ENCODE measurements around the gene CHCHD4. TPM values are rescaled to one million over a fixed set of nuclear protein-coding genes. Genes with fewer than 3 reads are reported as not detected.
A peak's percentile ranks its signal among the peaks of the same experiment; 100 is the strongest.

CHCHD4 gene
- total RNA-seq, 1 experiment from 2014 or later, result 15.3 TPM

DNA sequence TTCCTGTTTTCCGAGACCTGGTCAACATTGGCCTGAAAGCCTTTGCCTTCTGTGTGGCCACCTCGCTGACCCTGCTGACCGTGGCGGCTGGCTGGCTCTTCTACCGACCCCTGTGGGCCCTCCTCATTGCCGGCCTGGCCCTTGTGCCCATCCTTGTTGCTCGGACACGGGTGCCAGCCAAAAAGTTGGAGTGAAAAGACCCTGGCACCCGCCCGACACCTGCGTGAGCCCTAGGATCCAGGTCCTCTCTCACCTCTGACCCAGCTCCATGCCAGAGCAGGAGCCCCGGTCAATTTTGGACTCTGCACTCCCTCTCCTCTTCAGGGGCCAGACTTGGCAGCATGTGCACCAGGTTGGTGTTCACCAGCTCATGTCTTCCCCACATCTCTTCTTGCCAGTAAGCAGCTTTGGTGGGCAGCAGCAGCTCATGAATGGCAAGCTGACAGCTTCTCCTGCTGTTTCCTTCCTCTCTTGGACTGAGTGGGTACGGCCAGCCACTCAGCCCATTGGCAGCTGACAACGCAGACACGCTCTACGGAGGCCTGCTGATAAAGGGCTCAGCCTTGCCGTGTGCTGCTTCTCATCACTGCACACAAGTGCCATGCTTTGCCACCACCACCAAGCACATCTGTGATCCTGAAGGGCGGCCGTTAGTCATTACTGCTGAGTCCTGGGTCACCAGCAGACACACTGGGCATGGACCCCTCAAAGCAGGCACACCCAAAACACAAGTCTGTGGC, 17.1 kb upstream of the CHCHD4 start:
- H3K4me3 Mint-ChIP-seq (ENCODE audit: unreplicated experiment), result no peak overlapping the region
- H3K4me1 Mint-ChIP-seq (ENCODE audit: low read depth, unreplicated experiment), result peaks cover 14% of the 10 kb centered on the region
- intact Hi-C loops (cut with micrococcal nuclease; ENCODE audit: unreplicated experiment), result no loop called here
- TF ChIP-seq, protein P1, sequence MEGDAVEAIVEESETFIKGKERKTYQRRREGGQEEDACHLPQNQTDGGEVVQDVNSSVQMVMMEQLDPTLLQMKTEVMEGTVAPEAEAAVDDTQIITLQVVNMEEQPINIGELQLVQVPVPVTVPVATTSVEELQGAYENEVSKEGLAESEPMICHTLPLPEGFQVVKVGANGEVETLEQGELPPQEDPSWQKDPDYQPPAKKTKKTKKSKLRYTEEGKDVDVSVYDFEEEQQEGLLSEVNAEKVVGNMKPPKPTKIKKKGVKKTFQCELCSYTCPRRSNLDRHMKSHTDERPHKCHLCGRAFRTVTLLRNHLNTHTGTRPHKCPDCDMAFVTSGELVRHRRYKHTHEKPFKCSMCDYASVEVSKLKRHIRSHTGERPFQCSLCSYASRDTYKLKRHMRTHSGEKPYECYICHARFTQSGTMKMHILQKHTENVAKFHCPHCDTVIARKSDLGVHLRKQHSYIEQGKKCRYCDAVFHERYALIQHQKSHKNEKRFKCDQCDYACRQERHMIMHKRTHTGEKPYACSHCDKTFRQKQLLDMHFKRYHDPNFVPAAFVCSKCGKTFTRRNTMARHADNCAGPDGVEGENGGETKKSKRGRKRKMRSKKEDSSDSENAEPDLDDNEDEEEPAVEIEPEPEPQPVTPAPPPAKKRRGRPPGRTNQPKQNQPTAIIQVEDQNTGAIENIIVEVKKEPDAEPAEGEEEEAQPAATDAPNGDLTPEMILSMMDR (IDR thresholded peaks at IDR 0.05; ENCODE audit: insufficient read depth in 1 of 2, low read depth in 1 of 2, low read length in 1 of 2, severe bottlenecking in 1 of 2, unreplicated experiment in 1 of 2), result no peak
- POLR2A ChIA-PET, result no interaction called here
- H3K27ac Mint-ChIP-seq (ENCODE audit: unreplicated experiment), result no peak overlapping the region
- H3K9me3 Mint-ChIP-seq (ENCODE audit: unreplicated experiment), result no peaks in the 10 kb centered on the region
- Histone ChIP-seq H3K4me3 (ENCODE audit: low read depth, low read length) (no peak overlapping the region), H3K27me3 (replicated peaks; ENCODE audit: control insufficient read depth, insufficient read depth, low read length) (no peaks in the 10 kb centered on the region), H3K4me1 (peaks cover 26% of the 10 kb centered on the region), H3K36me3 (ENCODE audit: control insufficient read depth, insufficient read depth, low read length) (peaks cover 2% of the 10 kb centered on the region; the same call in 1 of the 2 replicates), H3K9me3 (no peaks in the 10 kb centered on the region)
- DNase-seq, result peak in 1 of 2 experiments; percentile 15
- BruUV-seq (replicated peaks), result no TSS peak
- no peaks in the 10 kb centered on the region for H3K27me3 Mint-ChIP-seq (ENCODE audit: insufficient read depth, unreplicated experiment)
- CTCF ChIA-PET, result interaction anchor here (0.6 kb wide), 1 partner anchor 119 kb away, joined by 3 read pairs; no protein-coding TSS in a partner anchor
- peaks cover 25% of the 10 kb centered on the region for H3K36me3 Mint-ChIP-seq (ENCODE audit: insufficient read depth, unreplicated experiment)

DNA sequence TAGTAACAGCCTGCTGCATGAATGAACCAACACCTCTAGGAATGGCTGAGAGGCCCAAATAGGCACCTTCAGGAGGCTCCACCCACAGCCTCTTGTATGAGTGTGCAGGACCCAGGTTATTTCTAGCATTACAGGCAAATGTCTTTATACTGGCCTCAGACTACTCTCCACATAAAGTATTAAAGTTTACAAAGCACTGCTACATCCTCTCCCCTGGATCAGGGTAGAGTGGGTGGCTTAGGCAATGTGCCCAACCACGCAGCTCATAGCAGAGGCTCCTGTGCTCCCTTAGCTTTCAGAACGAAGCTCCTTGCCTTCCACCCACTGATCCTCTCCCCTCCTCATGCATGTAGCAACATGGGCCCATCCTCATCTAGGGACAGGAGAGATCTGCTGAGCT, 16.5 kb upstream of the CHCHD4 start:
- TF ChIP-seq, protein P1 (IDR thresholded peaks at IDR 0.05; ENCODE audit: insufficient read depth in 1 of 2, low read depth in 1 of 2, low read length in 1 of 2, severe bottlenecking in 1 of 2, unreplicated experiment in 1 of 2), result no peak
- Mint-ChIP-seq H3K9me3 (ENCODE audit: unreplicated experiment) (no peaks in the 10 kb centered on the region), H3K27ac (ENCODE audit: unreplicated experiment) (no peak overlapping the region), H3K4me3 (ENCODE audit: unreplicated experiment) (no peak overlapping the region), H3K27me3 (ENCODE audit: insufficient read depth, unreplicated experiment) (no peaks in the 10 kb centered on the region), H3K4me1 (ENCODE audit: low read depth, unreplicated experiment) (peaks cover 14% of the 10 kb centered on the region), H3K36me3 (ENCODE audit: insufficient read depth, unreplicated experiment) (peaks cover 28% of the 10 kb centered on the region)
- ChIA-PET CTCF (no interaction called here), POLR2A (no interaction called here)
- BruUV-seq (replicated peaks), result no TSS peak
- H3K4me3 ChIP-seq (ENCODE audit: low read depth, low read length), result no peak overlapping the region
- H3K27me3 ChIP-seq (replicated peaks; ENCODE audit: control insufficient read depth, insufficient read depth, low read length), result no peaks in the 10 kb centered on the region
- H3K36me3 ChIP-seq (ENCODE audit: control insufficient read depth, insufficient read depth, low read length), result peaks cover 2% of the 10 kb centered on the region; the same call in 1 of the 2 replicates
- peaks cover 26% of the 10 kb centered on the region for H3K4me1 ChIP-seq
- intact Hi-C loops (cut with micrococcal nuclease; ENCODE audit: unreplicated experiment), result no loop called here
- DNase-seq, result peak in 1 of 2 experiments; percentile 4
- no peaks in the 10 kb centered on the region for H3K9me3 ChIP-seq

DNA sequence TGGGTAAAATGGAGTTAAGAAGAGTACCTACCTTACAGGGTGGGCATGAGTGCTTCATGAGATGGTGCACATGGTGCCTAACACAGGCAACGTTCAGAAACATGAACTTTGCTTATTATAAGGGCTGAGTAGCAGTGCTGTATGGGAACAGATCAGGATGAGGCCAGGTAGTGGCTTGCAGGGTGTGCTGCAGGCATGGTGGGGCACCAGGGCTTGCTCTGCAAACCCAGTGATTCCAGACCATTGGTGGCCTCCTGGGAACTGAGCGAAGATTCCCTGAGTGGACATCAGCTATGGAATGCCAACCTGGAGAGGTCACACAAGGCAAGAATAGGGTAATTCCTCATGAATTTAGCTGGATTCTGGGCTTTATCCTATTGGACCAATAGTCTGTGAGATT, 16.0 kb upstream of the CHCHD4 start:
- H3K4me1 Mint-ChIP-seq (ENCODE audit: low read depth, unreplicated experiment), result peaks cover 14% of the 10 kb centered on the region
- no peaks in the 10 kb centered on the region for H3K9me3 Mint-ChIP-seq (ENCODE audit: unreplicated experiment)
- Histone ChIP-seq H3K36me3 (ENCODE audit: control insufficient read depth, insufficient read depth, low read length) (peaks cover 2% of the 10 kb centered on the region; the same call in 1 of the 2 replicates), H3K4me3 (ENCODE audit: low read depth, low read length) (no peak overlapping the region), H3K27me3 (replicated peaks; ENCODE audit: control insufficient read depth, insufficient read depth, low read length) (no peaks in the 10 kb centered on the region), H3K9me3 (no peaks in the 10 kb centered on the region), H3K4me1 (peaks cover 26% of the 10 kb centered on the region)
- no peak overlapping the region for H3K4me3 Mint-ChIP-seq (ENCODE audit: unreplicated experiment)
- ChIA-PET POLR2A (no interaction called here), CTCF (no interaction called here)
- no peak for DNase-seq
- BruUV-seq (replicated peaks), result no TSS peak
- TF ChIP-seq, protein P1 (IDR thresholded peaks at IDR 0.05; ENCODE audit: insufficient read depth in 1 of 2, low read depth in 1 of 2, low read length in 1 of 2, severe bottlenecking in 1 of 2, unreplicated experiment in 1 of 2), result no peak
- peaks cover 28% of the 10 kb centered on the region for H3K36me3 Mint-ChIP-seq (ENCODE audit: insufficient read depth, unreplicated experiment)
- intact Hi-C loops (cut with micrococcal nuclease; ENCODE audit: unreplicated experiment), result no loop called here
- no peaks in the 10 kb centered on the region for H3K27me3 Mint-ChIP-seq (ENCODE audit: insufficient read depth, unreplicated experiment)
- no peak overlapping the region for H3K27ac Mint-ChIP-seq (ENCODE audit: unreplicated experiment)

Measured in Caco-2 (cell line).